Caco-2 (cell line): ENCODE results near the gene NOMO2. TPM values are rescaled to one million over a fixed set of nuclear protein-coding genes. Genes with fewer than 3 reads are reported as not detected.
A peak's percentile ranks its signal among the peaks of the same experiment; 100 is the strongest.
"Not testable (repeated sequence)": the region's sequence is repeated elsewhere in the genome, so short reads cannot be mapped to it uniquely, and the experiment has no call there.

Source experiments
- BruUV-seq: library from RNA; stranded (reverse); fragments of 400-500 nt; replicated peaks from 2 replicates; lab custom pipeline; 2021; lab: Mats Ljungman, UMichigan
- CTCF ChIA-PET: fragments of 300-600 bp; sonication (Branson Sonifier 250); formaldehyde crosslinking; loops from one replicate; lab custom pipeline; 2022; ENCODE audit warnings: antibody characterized with exemption; lab: Charles Lee
- POLR2A ChIA-PET: fragments of 300-600 bp; sonication (Branson Sonifier 250); formaldehyde crosslinking; loops from one replicate; lab custom pipeline; 2022; ENCODE audit warnings: antibody characterized with exemption; lab: Charles Lee
- DNase-seq, 2 experiments: peaks; one replicate each; pipeline versions ENCODE4 v3.0.0 to v3.0.0-alpha.2; 2020 to 2022
- H3K27me3 ChIP-seq: replicated peaks from 2 replicates; pipeline ENCODE4 v1.6.0; 2011; ENCODE audit warnings: low read length; ENCODE audit not compliant: control insufficient read depth, insufficient read depth
- H3K36me3 ChIP-seq: 2 replicates; pipeline ENCODE4 v1.5.1; 2011; ENCODE audit warnings: low read length; ENCODE audit not compliant: control insufficient read depth, insufficient read depth
- H3K4me1 ChIP-seq: fragments of 250-450 bp; sonication (Bioruptor Pico); 2 replicates; pipeline ENCODE4 v1.5.1; 2020; ENCODE audit warnings: mild to moderate bottlenecking
- H3K4me3 ChIP-seq: 2 replicates; pipeline ENCODE4 v1.5.1; 2011; ENCODE audit warnings: low read depth, mild to moderate bottlenecking, control low read depth, low read length
- H3K9me3 ChIP-seq: fragments of 250-450 bp; sonication (Bioruptor Pico); 2 replicates; pipeline ENCODE4 v1.5.1; 2020; ENCODE audit warnings: mild to moderate bottlenecking, moderate library complexity
- H3K27ac Mint-ChIP-seq: one replicate; pipeline ENCODE4 v1.8.0; 2022; ENCODE audit warnings: mixed read lengths; ENCODE audit not compliant: unreplicated experiment
- H3K27me3 Mint-ChIP-seq: one replicate; pipeline ENCODE4 v1.8.0; 2022; ENCODE audit warnings: mixed read lengths; ENCODE audit not compliant: insufficient read depth, unreplicated experiment
- H3K36me3 Mint-ChIP-seq: one replicate; pipeline ENCODE4 v1.8.0; 2022; ENCODE audit warnings: mild to moderate bottlenecking, mixed read lengths; ENCODE audit not compliant: insufficient read depth, unreplicated experiment
- H3K4me1 Mint-ChIP-seq: one replicate; pipeline ENCODE4 v1.8.0; 2022; ENCODE audit warnings: low read depth, mixed read lengths; ENCODE audit not compliant: unreplicated experiment
- H3K4me3 Mint-ChIP-seq: one replicate; pipeline ENCODE4 v1.8.0; 2022; ENCODE audit warnings: mild to moderate bottlenecking, moderate library complexity, mixed read lengths; ENCODE audit not compliant: unreplicated experiment
- H3K9me3 Mint-ChIP-seq: one replicate; pipeline ENCODE4 v1.8.0; 2022; ENCODE audit warnings: mixed read lengths; ENCODE audit not compliant: unreplicated experiment
- intact Hi-C: fragments of 100-400 bp; cut with micrococcal nuclease; formaldehyde crosslinking; loops from one replicate; pipeline ENCODE4 v1.10.0; 2022; ENCODE audit not compliant: unreplicated experiment
- total RNA-seq: library from RNA; stranded (reverse); gene quantifications from 2 replicates; pipeline ENCODE4 v1.2.3, GENCODE V29; 2022
- TF ChIP-seq, protein P1 (sequence below), 2 experiments: fragments of 200-600 bp in 1 of 2; IDR thresholded peaks; 1 replicate in 1 of 2; 2 replicates in 1 of 2; pipeline versions ENCODE4 v1.5.1 to v1.8.0; 2011 to 2022; ENCODE audit warnings: antibody characterized with exemption in 1 of 2, control low read depth in 1 of 2, inconsistent platforms in 1 of 2, low read depth in 1 of 2, low read length in 1 of 2, mild to moderate bottlenecking in 1 of 2, moderate library complexity in 1 of 2; ENCODE audit not compliant: insufficient read depth in 1 of 2, severe bottlenecking in 1 of 2, unreplicated experiment in 1 of 2

The NOMO2 gene
- total RNA-seq, 1 experiment from 2014 or later = 142 TPM

DNA sequence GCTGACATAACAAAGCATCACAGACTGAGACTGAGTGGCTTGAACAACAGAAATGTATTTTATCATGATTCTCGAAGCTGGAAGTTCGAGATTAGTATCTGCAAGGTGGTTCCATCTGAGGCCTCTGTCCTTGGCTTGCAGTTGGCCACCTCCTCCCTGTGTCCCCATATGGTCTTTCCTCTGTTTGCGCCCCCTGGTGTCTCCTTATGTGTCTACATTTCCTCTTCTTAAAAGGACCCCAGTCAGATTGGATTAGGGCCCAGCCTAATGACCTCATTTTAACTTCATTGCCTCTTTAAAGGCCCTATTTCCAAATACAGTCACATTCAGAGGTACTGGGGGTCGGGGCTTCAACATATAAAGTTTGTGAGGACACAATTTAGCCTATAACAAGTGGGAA lies 30.0 kb upstream of the NOMO2 start:
- H3K4me3 Mint-ChIP-seq, H3K9me3 ChIP-seq, BruUV-seq, H3K9me3 Mint-ChIP-seq, H3K27me3 Mint-ChIP-seq, H3K4me3 ChIP-seq, H3K36me3 ChIP-seq, H3K27me3 ChIP-seq, POLR2A ChIA-PET, CTCF ChIA-PET, intact Hi-C loops, H3K27ac Mint-ChIP-seq, H3K4me1 Mint-ChIP-seq, H3K4me1 ChIP-seq: not testable (repeated sequence)
- H3K36me3 Mint-ChIP-seq = peaks cover 16% of the 10 kb centered on the region
- TF ChIP-seq, protein P1, sequence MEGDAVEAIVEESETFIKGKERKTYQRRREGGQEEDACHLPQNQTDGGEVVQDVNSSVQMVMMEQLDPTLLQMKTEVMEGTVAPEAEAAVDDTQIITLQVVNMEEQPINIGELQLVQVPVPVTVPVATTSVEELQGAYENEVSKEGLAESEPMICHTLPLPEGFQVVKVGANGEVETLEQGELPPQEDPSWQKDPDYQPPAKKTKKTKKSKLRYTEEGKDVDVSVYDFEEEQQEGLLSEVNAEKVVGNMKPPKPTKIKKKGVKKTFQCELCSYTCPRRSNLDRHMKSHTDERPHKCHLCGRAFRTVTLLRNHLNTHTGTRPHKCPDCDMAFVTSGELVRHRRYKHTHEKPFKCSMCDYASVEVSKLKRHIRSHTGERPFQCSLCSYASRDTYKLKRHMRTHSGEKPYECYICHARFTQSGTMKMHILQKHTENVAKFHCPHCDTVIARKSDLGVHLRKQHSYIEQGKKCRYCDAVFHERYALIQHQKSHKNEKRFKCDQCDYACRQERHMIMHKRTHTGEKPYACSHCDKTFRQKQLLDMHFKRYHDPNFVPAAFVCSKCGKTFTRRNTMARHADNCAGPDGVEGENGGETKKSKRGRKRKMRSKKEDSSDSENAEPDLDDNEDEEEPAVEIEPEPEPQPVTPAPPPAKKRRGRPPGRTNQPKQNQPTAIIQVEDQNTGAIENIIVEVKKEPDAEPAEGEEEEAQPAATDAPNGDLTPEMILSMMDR (IDR thresholded peaks at IDR 0.05; ENCODE audit: insufficient read depth in 1 of 2, low read depth in 1 of 2, low read length in 1 of 2, severe bottlenecking in 1 of 2, unreplicated experiment in 1 of 2) = peak in 1 of 2 experiments; percentile 12
- DNase-seq = peak in 1 of 2 experiments; percentile 36

DNA sequence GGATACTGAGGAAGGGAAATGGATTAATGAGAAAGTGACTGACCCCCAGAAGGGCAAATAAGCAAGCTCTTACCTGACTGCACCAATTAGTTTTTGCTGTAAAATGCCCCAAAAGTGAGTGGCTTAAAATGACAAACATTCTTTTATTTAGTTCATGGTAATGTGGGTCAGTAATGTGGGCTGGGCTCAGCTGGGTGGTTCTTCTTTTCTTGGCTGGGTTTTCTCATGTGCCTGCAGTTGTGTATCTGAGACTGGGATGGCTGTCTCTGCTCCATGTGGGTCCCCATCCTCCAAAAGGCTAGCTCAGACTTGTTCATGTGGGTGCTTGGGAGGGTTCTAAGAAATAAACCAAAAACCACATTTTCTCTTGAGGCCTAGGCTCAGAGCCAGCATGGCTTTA lies 29.5 kb upstream of the NOMO2 start:
- CTCF ChIA-PET, H3K36me3 ChIP-seq, H3K27me3 Mint-ChIP-seq, H3K4me1 ChIP-seq, H3K9me3 ChIP-seq, H3K9me3 Mint-ChIP-seq, H3K4me3 Mint-ChIP-seq, H3K4me3 ChIP-seq, intact Hi-C loops, H3K27ac Mint-ChIP-seq, H3K27me3 ChIP-seq, DNase-seq, BruUV-seq, H3K4me1 Mint-ChIP-seq, POLR2A ChIA-PET: not testable (repeated sequence)
- H3K36me3 Mint-ChIP-seq = peaks cover 16% of the 10 kb centered on the region

DNA sequence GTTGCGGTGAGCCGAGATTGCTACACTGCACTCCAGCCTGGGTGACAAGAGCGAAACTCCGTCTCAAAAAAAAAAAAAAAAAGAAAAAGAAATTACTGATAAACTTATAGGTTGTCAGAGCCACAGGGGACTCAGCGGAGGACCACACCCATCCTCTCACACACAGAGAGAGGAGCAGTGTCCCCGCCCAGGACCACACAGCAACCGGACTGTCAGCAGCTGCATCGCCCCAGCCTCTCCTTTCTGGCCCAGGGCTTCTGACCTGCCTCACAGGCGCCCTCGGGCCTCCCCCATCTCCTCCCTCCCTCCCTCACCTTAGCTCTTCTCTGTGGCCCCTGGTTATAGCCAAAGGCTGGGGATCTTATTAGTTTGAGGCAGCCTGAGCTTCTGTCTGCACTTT lies 27.9 kb upstream of the NOMO2 start:
- H3K27ac Mint-ChIP-seq, BruUV-seq, H3K36me3 ChIP-seq, POLR2A ChIA-PET, H3K9me3 ChIP-seq, H3K27me3 Mint-ChIP-seq, H3K9me3 Mint-ChIP-seq, H3K4me3 ChIP-seq, H3K27me3 ChIP-seq, H3K4me1 Mint-ChIP-seq, H3K4me1 ChIP-seq, H3K4me3 Mint-ChIP-seq, DNase-seq, CTCF ChIA-PET, intact Hi-C loops: not testable (repeated sequence)
- H3K36me3 Mint-ChIP-seq = peaks cover 16% of the 10 kb centered on the region

DNA sequence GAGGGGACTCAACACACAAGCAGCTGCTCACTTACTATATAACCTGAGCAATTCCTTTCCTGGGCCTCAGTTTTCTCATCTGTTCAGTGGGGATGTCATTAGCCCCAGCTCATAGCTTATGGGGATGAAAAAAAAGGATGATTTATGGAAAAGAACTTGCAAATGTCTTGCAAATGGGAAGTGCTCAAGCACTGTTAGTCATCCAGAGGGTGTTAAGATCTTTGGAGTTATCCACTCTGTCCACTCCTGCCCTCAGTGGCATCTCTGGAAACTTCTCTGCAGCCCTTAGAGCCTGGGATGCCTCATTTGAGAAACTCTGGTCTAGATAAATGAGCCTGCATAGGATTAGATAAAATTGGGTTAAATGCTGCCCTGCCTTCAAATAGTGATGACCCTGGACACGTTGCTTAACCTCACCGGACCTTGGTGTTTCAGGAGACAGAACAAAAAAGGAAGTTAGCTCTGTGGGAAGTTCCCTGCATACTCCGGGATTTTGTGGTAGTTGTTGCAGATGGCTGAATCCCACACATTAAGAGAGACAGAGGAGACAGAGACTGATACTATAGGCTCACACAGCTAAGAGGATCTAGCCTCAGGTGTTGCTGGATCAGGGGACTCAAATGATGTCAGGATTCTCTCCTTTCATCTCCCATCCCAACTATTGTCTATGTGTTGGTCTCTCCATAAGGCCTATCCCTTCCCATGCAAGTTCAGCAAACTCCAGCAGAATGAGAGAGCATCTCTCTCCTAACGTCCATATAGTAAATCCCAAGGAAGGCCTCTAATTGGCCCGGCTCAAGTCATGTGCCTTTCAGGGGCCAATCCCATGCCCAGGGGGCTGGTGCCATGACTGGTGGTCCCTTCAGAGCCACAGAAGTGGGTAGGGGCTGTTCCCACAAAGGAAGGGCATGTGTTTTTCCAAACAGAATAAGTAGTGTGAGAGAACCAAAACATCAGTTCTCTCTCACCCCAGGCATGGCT lies 25.0 kb upstream of the NOMO2 start:
- H3K4me1 Mint-ChIP-seq, CTCF ChIA-PET, H3K4me3 ChIP-seq, H3K27me3 Mint-ChIP-seq, H3K36me3 Mint-ChIP-seq, H3K9me3 ChIP-seq, H3K9me3 Mint-ChIP-seq, H3K4me1 ChIP-seq, DNase-seq, intact Hi-C loops, POLR2A ChIA-PET, H3K27me3 ChIP-seq, H3K36me3 ChIP-seq, H3K27ac Mint-ChIP-seq, BruUV-seq, H3K4me3 Mint-ChIP-seq: not testable (repeated sequence)

DNA sequence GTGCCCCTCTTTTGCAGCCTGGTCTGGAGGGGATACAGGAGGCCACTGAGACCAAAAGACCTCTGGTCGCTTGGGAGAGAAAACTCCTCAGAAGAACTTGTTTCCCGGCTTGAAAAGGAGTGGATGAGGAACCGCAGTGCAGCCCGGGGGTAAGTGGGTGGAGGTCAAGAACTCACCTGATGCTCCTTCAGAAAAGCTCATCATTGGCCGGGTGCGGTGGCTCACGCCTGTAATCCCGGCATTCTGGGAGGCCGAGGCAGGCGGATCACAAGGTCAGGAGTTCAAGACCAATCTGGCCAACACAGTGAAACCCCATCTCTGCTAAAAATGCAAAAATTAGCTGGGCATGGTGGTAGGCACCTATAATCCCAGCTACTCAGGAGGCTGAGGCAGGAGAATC lies 23.9 kb upstream of the NOMO2 start:
- H3K27me3 ChIP-seq, H3K4me1 ChIP-seq, H3K36me3 ChIP-seq, intact Hi-C loops, H3K4me1 Mint-ChIP-seq, H3K27me3 Mint-ChIP-seq, H3K4me3 Mint-ChIP-seq, DNase-seq, POLR2A ChIA-PET, H3K9me3 ChIP-seq, BruUV-seq, H3K9me3 Mint-ChIP-seq, CTCF ChIA-PET, H3K4me3 ChIP-seq, H3K27ac Mint-ChIP-seq, H3K36me3 Mint-ChIP-seq: not testable (repeated sequence)
